ENCODE data around the gene SERPINH1. TPM values are rescaled to one million over a fixed set of nuclear protein-coding genes. Genes with fewer than 3 reads are reported as not detected.

Gene SERPINH1
- total RNA-seq, 4 donors from 2014 or later: 134 to 847 (median 280) TPM

- TF ChIP-seq POLR2A (IDR thresholded peaks at IDR 0.05) (no peak), CTCF (IDR thresholded peaks at IDR 0.05) (no peak)
- Histone ChIP-seq H3K9me3 (no peaks in the 10 kb centered on the region), H3K4me3 (no peak overlapping the region), H3K27ac (no peak overlapping the region), H3K36me3 (no peaks in the 10 kb centered on the region), H3K27me3 (no peaks in the 10 kb centered on the region), H3K4me1 (peaks cover 0 to 11% of the 10 kb centered on the region in 2 donors)
- intact Hi-C loops (cut with DNase I; ENCODE audit: low total_unique reads): loop anchor here (5.0 kb wide), 1 partner anchor 33 kb away; no protein-coding TSS in a partner anchor
- no peak for DNase-seq
Observed at GRCh38 chr11:75549370-75549958, 12.6 kb upstream of the SERPINH1 start.

- peak overlapping the region; percentile 94 to 97 for H3K27ac ChIP-seq
- intact Hi-C loops (cut with DNase I; ENCODE audit: low total_unique reads): no loop called here
- no peak for DNase-seq
- H3K27me3 ChIP-seq: no peaks in the 10 kb centered on the region
- TF ChIP-seq CTCF (IDR thresholded peaks at IDR 0.05): no peak
- no peak for TF ChIP-seq POLR2A (IDR thresholded peaks at IDR 0.05)
- peaks cover 9 to 16% of the 10 kb centered on the region in 2 donors for H3K4me1 ChIP-seq
- no peaks in the 10 kb centered on the region for H3K9me3 ChIP-seq
- H3K4me3 ChIP-seq: no peak overlapping the region
- no peaks in the 10 kb centered on the region for H3K36me3 ChIP-seq
Observed at GRCh38 chr11:75553182-75553581, 8.9 kb upstream of the SERPINH1 start.

- Histone ChIP-seq H3K9me3 (no peaks in the 10 kb centered on the region), H3K4me3 (no peak overlapping the region), H3K27me3 (no peaks in the 10 kb centered on the region), H3K4me1 (peaks cover 9 to 23% of the 10 kb centered on the region in 2 donors), H3K36me3 (no peaks in the 10 kb centered on the region), H3K27ac (peak overlapping the region; percentile 94 to 97)
- TF ChIP-seq CTCF (IDR thresholded peaks at IDR 0.05): no peak
- TF ChIP-seq POLR2A (IDR thresholded peaks at IDR 0.05): no peak
- DNase-seq: no peak
- intact Hi-C loops (cut with DNase I; ENCODE audit: low total_unique reads): no loop called here
Observed at GRCh38 chr11:75553889-75554257, 8.2 kb upstream of the SERPINH1 start.

GRCh38 chr11:75554258-75555022, 7.6 kb upstream of the SERPINH1 start:
- peak overlapping the region; percentile 8 to 27 for H3K4me3 ChIP-seq
- H3K9me3 ChIP-seq: no peaks in the 10 kb centered on the region
- peaks cover 9 to 27% of the 10 kb centered on the region in 2 donors for H3K4me1 ChIP-seq
- no peaks in the 10 kb centered on the region for H3K27me3 ChIP-seq
- peak overlapping the region; percentile 94 to 97 for H3K27ac ChIP-seq
- no peaks in the 10 kb centered on the region for H3K36me3 ChIP-seq
- TF ChIP-seq POLR2A (IDR thresholded peaks at IDR 0.05) (peak in 1 of 2 donors; percentile 79), CTCF (IDR thresholded peaks at IDR 0.05) (peak in 1 of 4 experiments; percentile 4)
- intact Hi-C loops (cut with DNase I; ENCODE audit: low total_unique reads): no loop called here
- peak; percentile 98 to 99 for DNase-seq

All from uterus (tissue), 4 donors.